Pons (tissue), 1 donor: ENCODE measurements around the gene CROCC2.
A peak's percentile ranks its signal among the peaks of the same experiment; 100 is the strongest.

Experiments used
- DNase-seq: peaks from one replicate; pipeline ENCODE4 v3.0.0-alpha.2; 2016; ENCODE audit warnings: low spot score

Gene CROCC2

GRCh38 chr2:240933966-240934700 is 28.0 kb downstream of the CROCC2 start:
- no peak for DNase-seq

DNA sequence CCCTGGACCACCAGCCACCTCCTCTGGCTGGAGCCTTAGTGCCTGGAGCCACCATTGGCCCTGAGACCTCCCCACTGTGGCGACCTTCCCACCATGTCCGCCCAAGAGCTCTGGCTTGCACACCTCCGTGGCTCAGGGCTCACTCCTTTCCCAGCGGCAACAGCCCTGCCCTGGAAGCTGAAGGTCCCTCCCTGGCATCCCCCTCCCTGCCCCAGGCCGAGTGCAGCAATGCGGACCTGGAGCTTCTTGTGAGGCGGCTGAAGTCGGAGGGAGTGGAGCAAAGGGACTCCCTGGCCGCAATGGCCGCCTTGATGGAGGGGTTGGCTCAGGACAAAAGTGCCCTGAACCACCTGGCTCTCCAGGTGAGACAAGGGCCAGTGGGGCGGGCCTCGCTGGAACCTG is 28.6 kb downstream of the CROCC2 start:
- no peak for DNase-seq

GRCh38 chr2:240935103-240935876 is 29.2 kb downstream of the CROCC2 start:
- DNase-seq, result no peak

DNA sequence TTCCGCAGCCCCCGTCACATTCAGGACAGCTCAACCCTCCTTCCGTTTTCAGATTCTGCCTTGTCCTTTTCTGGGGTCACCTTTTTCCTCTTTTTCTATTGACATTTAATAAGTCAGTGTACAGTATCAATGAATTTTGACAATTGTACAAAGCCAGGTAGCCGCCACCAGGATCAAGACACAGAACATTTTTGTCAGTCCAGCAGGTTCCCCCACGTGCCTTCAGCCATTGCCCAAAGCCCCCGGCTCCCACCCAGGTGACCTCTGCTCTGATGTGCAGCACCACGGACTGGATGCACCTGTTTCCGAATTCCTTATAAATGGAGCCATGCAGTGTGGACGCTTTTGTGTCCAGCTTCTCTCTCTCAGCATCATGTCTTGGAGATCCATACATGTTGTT is 30.0 kb downstream of the CROCC2 start:
- DNase-seq, result no peak

GRCh38 chr2:240946046-240946445 is 39.9 kb downstream of the CROCC2 start:
- DNase-seq, result no peak

DNA sequence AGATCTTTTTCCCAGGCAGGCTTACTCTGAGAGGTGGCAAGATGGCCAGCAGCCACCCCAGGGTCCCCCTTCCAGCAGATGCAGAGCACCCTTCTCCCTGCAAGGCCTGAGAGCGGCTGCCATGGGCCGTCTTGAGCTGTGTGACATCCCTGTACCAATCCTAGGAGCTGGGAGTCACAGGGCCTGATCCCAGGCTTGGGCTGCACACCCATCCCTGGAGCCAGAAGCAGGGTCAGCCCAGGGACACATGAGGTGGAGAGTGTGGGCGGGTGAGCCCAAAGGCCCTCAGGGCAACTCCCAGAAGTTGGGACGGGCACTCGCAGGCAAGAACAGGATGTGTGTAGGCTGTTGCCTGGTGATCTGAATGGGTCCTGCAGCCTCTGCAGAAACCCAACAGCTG is 40.5 kb downstream of the CROCC2 start:
- DNase-seq, result no peak

DNA sequence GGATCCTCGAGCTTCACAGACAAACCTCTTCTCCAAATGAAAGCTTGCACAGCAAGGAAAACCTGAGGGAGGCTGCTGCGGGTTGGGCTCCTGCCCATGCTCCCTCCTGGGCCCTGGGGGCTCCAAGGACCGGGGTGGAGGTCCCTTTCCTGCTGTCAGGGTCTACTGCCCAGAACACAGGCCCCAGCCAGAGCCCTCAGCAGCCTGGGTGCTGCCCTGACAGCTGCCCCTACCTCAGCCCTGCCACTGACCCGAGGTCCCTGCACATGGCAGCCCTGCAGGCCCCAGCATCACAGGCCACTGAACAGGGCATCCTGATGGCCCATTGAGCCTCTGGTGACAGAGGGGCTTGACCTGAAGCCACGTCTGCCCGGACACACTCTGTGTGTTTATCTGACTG is 41.0 kb downstream of the CROCC2 start:
- no peak for DNase-seq

DNA sequence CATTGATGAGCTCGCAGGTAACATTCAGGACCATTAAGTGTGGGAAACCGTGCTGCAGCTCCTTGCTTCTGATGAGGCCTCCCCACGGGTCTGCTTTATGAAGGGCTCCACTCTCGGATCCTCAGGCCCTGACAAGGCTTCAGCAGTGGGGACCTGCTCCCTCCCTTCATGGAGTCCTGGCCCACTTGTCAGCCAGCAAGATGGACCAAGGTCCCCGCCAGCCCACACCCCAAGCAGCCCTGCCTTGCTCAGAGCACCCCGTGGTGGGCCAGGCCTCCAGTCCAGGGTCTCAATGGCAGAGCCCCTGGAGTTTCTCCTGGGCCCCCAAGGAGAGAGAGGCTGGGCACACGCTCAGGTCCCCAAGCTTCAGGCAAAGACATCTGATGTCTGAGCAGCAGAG is 41.5 kb downstream of the CROCC2 start:
- DNase-seq, result no peak

DNA sequence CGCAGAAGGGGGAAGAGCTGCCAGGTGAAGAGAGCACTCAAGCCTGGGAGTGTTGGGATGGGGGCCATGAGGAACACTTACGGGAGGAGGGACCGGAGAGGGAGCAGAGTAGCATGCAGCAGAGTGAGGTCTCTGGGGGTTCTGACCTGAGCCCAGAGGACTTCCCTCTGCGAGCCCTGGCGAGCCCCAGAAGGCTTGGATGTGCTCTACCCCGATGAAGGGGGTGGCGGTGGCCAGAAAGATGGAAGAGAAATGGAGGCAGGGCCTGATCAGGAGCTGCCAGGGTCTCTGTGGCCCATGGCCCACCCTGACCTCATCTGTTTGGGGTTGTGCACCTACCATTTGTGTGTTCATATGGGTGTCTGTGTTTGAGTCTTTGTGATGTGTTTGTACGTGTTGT is 42.0 kb downstream of the CROCC2 start:
- no peak for DNase-seq

- DNase-seq, result no peak
Measured at GRCh38 chr2:240948905-240949790, 43.0 kb downstream of the CROCC2 start.

- DNase-seq, result no peak
Measured at GRCh38 chr2:240949791-240950705, 43.9 kb downstream of the CROCC2 start.

DNA sequence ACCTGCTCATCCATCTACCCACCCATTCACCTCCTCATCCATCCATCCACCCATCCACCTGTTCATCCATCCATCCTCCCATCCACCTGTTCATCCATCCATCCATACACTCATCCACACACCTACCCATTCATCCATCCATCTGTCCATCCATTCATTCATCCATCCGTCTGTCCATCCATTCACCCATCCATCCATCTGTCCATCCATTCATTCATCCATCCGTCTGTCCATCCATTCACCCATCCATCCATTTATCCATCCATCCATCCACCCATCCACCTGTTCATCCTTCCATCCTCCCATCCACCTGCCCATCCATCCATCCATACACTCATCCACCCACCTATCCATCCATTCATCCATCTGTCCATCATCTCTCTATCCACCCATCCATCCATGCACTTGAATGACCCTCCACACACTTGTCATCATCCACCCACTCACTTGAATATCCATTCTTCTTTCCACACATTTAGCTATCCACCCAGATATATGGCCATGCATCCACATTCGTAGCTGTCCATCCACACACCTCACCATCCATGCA is 45.0 kb downstream of the CROCC2 start:
- DNase-seq, result no peak

DNA sequence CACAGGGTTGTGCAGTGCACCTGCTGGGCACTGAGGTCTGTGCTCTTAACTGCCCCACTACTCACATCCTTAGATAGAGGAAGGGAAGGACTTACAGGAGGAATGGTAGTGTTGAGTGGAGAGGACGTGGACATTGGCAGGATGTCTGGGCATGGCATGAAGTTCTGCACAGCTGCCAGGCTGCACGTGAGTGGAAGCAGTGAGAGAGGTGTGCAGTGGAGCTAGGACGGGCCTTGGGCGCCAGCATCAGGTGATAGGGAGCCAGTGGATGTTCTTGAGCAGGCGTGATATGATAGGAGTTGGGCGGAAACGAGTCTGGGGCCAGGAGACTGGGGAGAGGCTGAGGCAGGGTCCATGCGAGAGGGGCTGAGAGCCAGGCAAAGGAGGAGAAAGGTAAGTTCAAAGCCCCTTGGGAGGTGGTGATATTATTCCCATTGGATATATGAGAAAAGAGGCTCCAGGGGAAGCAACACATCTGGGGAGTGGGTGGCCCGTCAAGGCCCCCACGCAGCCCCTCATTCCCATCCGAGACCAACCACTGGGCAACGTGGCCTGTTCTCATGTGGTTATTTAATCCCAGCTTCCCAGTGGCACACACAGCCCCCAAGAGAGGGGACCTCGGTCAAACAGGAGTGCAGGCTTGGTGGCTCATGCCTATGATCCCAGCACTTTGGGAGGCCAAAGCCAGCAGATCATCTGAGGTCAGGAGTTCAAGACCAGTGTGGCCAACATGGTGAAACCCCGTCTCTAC is 46.5 kb downstream of the CROCC2 start:
- DNase-seq, result no peak

- DNase-seq, result peak; percentile 31
Measured at GRCh38 chr2:240953426-240954410, 47.6 kb downstream of the CROCC2 start.

- DNase-seq, result no peak
Measured at GRCh38 chr2:240954436-240955305, 48.5 kb downstream of the CROCC2 start.

- no peak for DNase-seq
Measured at GRCh38 chr2:240955306-240956170, 49.4 kb downstream of the CROCC2 start.
